Stimulated activated effector memory CD8-positive, alpha-beta T cell treated with anti-CD3 and anti-CD28 coated beads, Interleukin-12 subunit alpha, Interleukin-12 subunit beta, amount 100 ng/mL, for 72 hours (primary cell): ENCODE data around the gene MYRIP.
"Not testable (repeated sequence)": the region's sequence is repeated elsewhere in the genome, so short reads cannot be mapped to it uniquely, and the experiment has no call there.

ENCODE experiments used
- ATAC-seq: fragments of 150-1000 bp; cut with Tn5 transposase; 2 replicates; pipeline ENCODE4 v1.10.0; 2021
- DNase-seq, 2 donors: peaks; one replicate each; pipeline ENCODE4 v3.0.0; 2021 to 2022; ENCODE audit warnings: low spot score in 2 of 2
- H3K27ac Mint-ChIP-seq: one replicate; pipeline ENCODE4 v1.8.0; 2022; ENCODE audit warnings: mild to moderate bottlenecking, mixed read lengths
- H3K36me3 Mint-ChIP-seq: one replicate; pipeline ENCODE4 v1.8.0; 2022; ENCODE audit warnings: mild to moderate bottlenecking, mixed read lengths
- H3K4me1 Mint-ChIP-seq: one replicate; pipeline ENCODE4 v1.8.0; 2022; ENCODE audit warnings: mixed read lengths
- H3K4me3 Mint-ChIP-seq: one replicate; pipeline ENCODE4 v1.8.0; 2022; ENCODE audit warnings: mild to moderate bottlenecking, mixed read lengths
- H3K9me3 Mint-ChIP-seq: one replicate; pipeline ENCODE4 v1.8.0; 2022; ENCODE audit warnings: mixed read lengths

Gene MYRIP

GRCh38 chr3:40009991-40010390 is 200.6 kb downstream of the MYRIP start:
- Mint-ChIP-seq H3K36me3 (no peaks in the 10 kb centered on the region), H3K27ac (no peak overlapping the region), H3K4me3 (no peak overlapping the region), H3K4me1 (no peaks in the 10 kb centered on the region), H3K9me3 (no peaks in the 10 kb centered on the region)
- no peak for DNase-seq
- no peak for ATAC-seq

- DNase-seq (no peak), ATAC-seq (no peak)
- H3K36me3 Mint-ChIP-seq = no peaks in the 10 kb centered on the region
- no peak overlapping the region for H3K27ac Mint-ChIP-seq
- H3K4me1 Mint-ChIP-seq = no peaks in the 10 kb centered on the region
- H3K4me3 Mint-ChIP-seq = no peak overlapping the region
- H3K9me3 Mint-ChIP-seq = no peaks in the 10 kb centered on the region
These were observed 203.0 kb downstream of the MYRIP start for GRCh38 chr3:40012381-40012780.

GRCh38 chr3:40016391-40016790 is 207.0 kb downstream of the MYRIP start:
- H3K4me3 Mint-ChIP-seq = no peak overlapping the region

GRCh38 chr3:40018369-40018768 is 209.0 kb downstream of the MYRIP start:
- Mint-ChIP-seq H3K27ac (no peak overlapping the region), H3K4me1 (no peaks in the 10 kb centered on the region), H3K36me3 (no peaks in the 10 kb centered on the region), H3K9me3 (peaks cover 4% of the 10 kb centered on the region), H3K4me3 (no peak overlapping the region)
- ATAC-seq (no peak), DNase-seq (no peak)

More at GRCh38 chr3:40016391-40016790, 207.0 kb downstream of the MYRIP start:
- H3K4me1 Mint-ChIP-seq = no peaks in the 10 kb centered on the region
- ATAC-seq (no peak), DNase-seq (no peak)
- H3K36me3 Mint-ChIP-seq = no peaks in the 10 kb centered on the region
- no peaks in the 10 kb centered on the region for H3K9me3 Mint-ChIP-seq
- H3K27ac Mint-ChIP-seq = no peak overlapping the region

GRCh38 chr3:40019376-40019775 is 210.0 kb downstream of the MYRIP start:
- Mint-ChIP-seq H3K4me3 (no peak overlapping the region), H3K9me3 (peaks cover 6% of the 10 kb centered on the region), H3K36me3 (no peaks in the 10 kb centered on the region), H3K4me1 (no peaks in the 10 kb centered on the region), H3K27ac (no peak overlapping the region)
- ATAC-seq (no peak), DNase-seq (no peak)

GRCh38 chr3:40020689-40021088 is 211.3 kb downstream of the MYRIP start:
- Mint-ChIP-seq H3K27ac (no peak overlapping the region), H3K4me1 (no peaks in the 10 kb centered on the region), H3K9me3 (peaks cover 10% of the 10 kb centered on the region), H3K4me3 (no peak overlapping the region), H3K36me3 (no peaks in the 10 kb centered on the region)
- DNase-seq (no peak), ATAC-seq (no peak)

- Mint-ChIP-seq H3K27ac (no peak overlapping the region), H3K9me3 (peaks cover 14% of the 10 kb centered on the region), H3K4me3 (no peak overlapping the region), H3K36me3 (no peaks in the 10 kb centered on the region), H3K4me1 (no peaks in the 10 kb centered on the region)
- DNase-seq = no peak
- ATAC-seq = no peak
These were observed 211.9 kb downstream of the MYRIP start for GRCh38 chr3:40021338-40021737.

GRCh38 chr3:40022297-40022827 is 213.0 kb downstream of the MYRIP start:
- Mint-ChIP-seq H3K36me3 (no peaks in the 10 kb centered on the region), H3K27ac (no peak overlapping the region), H3K9me3 (peaks cover 23% of the 10 kb centered on the region), H3K4me3 (no peak overlapping the region), H3K4me1 (no peaks in the 10 kb centered on the region)
- DNase-seq = no peak
- ATAC-seq = no peak

GRCh38 chr3:40024526-40024925 is 215.1 kb downstream of the MYRIP start:
- no peaks in the 10 kb centered on the region for H3K4me1 Mint-ChIP-seq
- H3K36me3 Mint-ChIP-seq = no peaks in the 10 kb centered on the region
- H3K9me3 Mint-ChIP-seq = peaks cover 27% of the 10 kb centered on the region
- no peak overlapping the region for H3K27ac Mint-ChIP-seq
- DNase-seq = no peak
- no peak overlapping the region for H3K4me3 Mint-ChIP-seq
- no peak for ATAC-seq

- H3K27ac Mint-ChIP-seq, H3K4me1 Mint-ChIP-seq, ATAC-seq, DNase-seq, H3K36me3 Mint-ChIP-seq, H3K4me3 Mint-ChIP-seq: not testable (repeated sequence)
- peaks cover 29% of the 10 kb centered on the region for H3K9me3 Mint-ChIP-seq
These were observed 216.5 kb downstream of the MYRIP start for GRCh38 chr3:40025892-40026291.

GRCh38 chr3:40035177-40035576 is 225.8 kb downstream of the MYRIP start:
- H3K9me3 Mint-ChIP-seq = peaks cover 2% of the 10 kb centered on the region
- no peak overlapping the region for H3K27ac Mint-ChIP-seq
- H3K36me3 Mint-ChIP-seq = no peaks in the 10 kb centered on the region
- H3K4me3 Mint-ChIP-seq = no peak overlapping the region
- no peak for DNase-seq
- ATAC-seq = no peak
- no peaks in the 10 kb centered on the region for H3K4me1 Mint-ChIP-seq

- Mint-ChIP-seq H3K36me3 (no peaks in the 10 kb centered on the region), H3K4me3 (no peak overlapping the region), H3K9me3 (peaks cover 2% of the 10 kb centered on the region), H3K27ac (no peak overlapping the region), H3K4me1 (no peaks in the 10 kb centered on the region)
- ATAC-seq (no peak), DNase-seq (no peak)
These were observed 228.2 kb downstream of the MYRIP start for GRCh38 chr3:40037582-40037981.

GRCh38 chr3:40042752-40043443 is 233.5 kb downstream of the MYRIP start:
- H3K4me3 Mint-ChIP-seq = no peak overlapping the region
- DNase-seq (no peak), ATAC-seq (no peak)
- H3K9me3 Mint-ChIP-seq = no peaks in the 10 kb centered on the region
- no peaks in the 10 kb centered on the region for H3K4me1 Mint-ChIP-seq
- H3K27ac Mint-ChIP-seq = no peak overlapping the region
- no peaks in the 10 kb centered on the region for H3K36me3 Mint-ChIP-seq

GRCh38 chr3:40043444-40043755 is 234.0 kb downstream of the MYRIP start:
- Mint-ChIP-seq H3K4me1 (no peaks in the 10 kb centered on the region), H3K9me3 (no peaks in the 10 kb centered on the region), H3K4me3 (no peak overlapping the region), H3K27ac (no peak overlapping the region), H3K36me3 (no peaks in the 10 kb centered on the region)
- DNase-seq (no peak), ATAC-seq (no peak)

- no peak for ATAC-seq
- DNase-seq = no peak
- Mint-ChIP-seq H3K27ac (no peak overlapping the region), H3K4me3 (no peak overlapping the region), H3K4me1 (no peaks in the 10 kb centered on the region), H3K36me3 (no peaks in the 10 kb centered on the region), H3K9me3 (no peaks in the 10 kb centered on the region)
These were observed 235.1 kb downstream of the MYRIP start for GRCh38 chr3:40044487-40044886.

GRCh38 chr3:40045051-40045450 is 235.6 kb downstream of the MYRIP start:
- H3K4me1 Mint-ChIP-seq = no peaks in the 10 kb centered on the region
- H3K4me3 Mint-ChIP-seq = no peak overlapping the region
- DNase-seq (no peak), ATAC-seq (no peak)
- no peak overlapping the region for H3K27ac Mint-ChIP-seq
- no peaks in the 10 kb centered on the region for H3K36me3 Mint-ChIP-seq
- no peaks in the 10 kb centered on the region for H3K9me3 Mint-ChIP-seq

- H3K9me3 Mint-ChIP-seq = no peaks in the 10 kb centered on the region
- H3K4me3 Mint-ChIP-seq = no peak overlapping the region
- DNase-seq (no peak), ATAC-seq (no peak)
- no peak overlapping the region for H3K27ac Mint-ChIP-seq
- no peaks in the 10 kb centered on the region for H3K36me3 Mint-ChIP-seq
- H3K4me1 Mint-ChIP-seq = no peaks in the 10 kb centered on the region
These were observed 236.7 kb downstream of the MYRIP start for GRCh38 chr3:40046149-40046548.
